ENCODE measurements around the gene APBB2.

- TF ChIP-seq CTCF (IDR thresholded peaks at IDR 0.05) (no peak), POLR2A (IDR thresholded peaks at IDR 0.05) (no peak)
These were observed 110.2 kb downstream of the APBB2 start for GRCh38 chr4:41104155-41104554.
